Transverse colon (tissue), 4 donors: ENCODE data around the gene LRRC4C. TPM values are rescaled to one million over a fixed set of nuclear protein-coding genes. Genes with fewer than 3 reads are reported as not detected.

Source experiments
- DNase-seq: peaks from one replicate; pipeline ENCODE4 v3.0.0-alpha.2; 2019
- H3K27ac ChIP-seq, 4 donors: fragments of 200-600 bp; sonication (generic); 2 replicates each; pipeline ENCODE4 v1.5.1; 2016 to 2018; ENCODE audit warnings: inconsistent platforms in 4 of 4
- H3K27me3 ChIP-seq: fragments of 200-600 bp; sonication (generic); 2 replicates; pipeline ENCODE4 v1.5.1; 2017; ENCODE audit warnings: inconsistent platforms
- H3K36me3 ChIP-seq, 4 donors: fragments of 200-600 bp; sonication (generic); 2 replicates each; pipeline ENCODE4 v1.5.1; 2017 to 2019; ENCODE audit warnings: inconsistent platforms in 4 of 4
- H3K4me1 ChIP-seq, 4 donors: fragments of 200-600 bp; sonication (generic); 2 replicates each; pipeline ENCODE4 v1.5.1; 2017 to 2020; ENCODE audit warnings: inconsistent platforms in 4 of 4
- H3K4me3 ChIP-seq, 4 donors: fragments of 200-600 bp; sonication (generic); 1 replicate in 1 of 4; 2 replicates in 3 of 4; pipeline versions ENCODE4 v1.5.1 to v1.6.1; 2017 to 2019; ENCODE audit warnings: inconsistent platforms in 4 of 4
- H3K9me3 ChIP-seq, 2 donors: fragments of 200-600 bp; sonication (generic); 2 replicates each; pipeline ENCODE4 v1.5.1; 2017 to 2019; ENCODE audit warnings: inconsistent platforms in 2 of 2
- CTCF ChIP-seq, 5 experiments: fragments of 200-600 bp in 3 of 5; fragments of 450-650 bp in 2 of 5; sonication (generic) in 3 of 5; IDR thresholded peaks; 1 replicate in 2 of 5; 2 replicates in 3 of 5; pipeline ENCODE4 v1.5.1; 2016 to 2017; ENCODE audit warnings: antibody characterized with exemption in 5 of 5, inconsistent platforms in 3 of 5, mild to moderate bottlenecking in 2 of 5, moderate library complexity in 1 of 5
- EP300 ChIP-seq: sonication (generic); formaldehyde crosslinking; IDR thresholded peaks from one replicate; pipeline ENCODE4 v1.6.1; 2017; ENCODE audit warnings: antibody characterized with exemption, low read depth
- POLR2A ChIP-seq: fragments of 450-650 bp; IDR thresholded peaks from one replicate; pipeline ENCODE4 v1.6.1; 2016; ENCODE audit warnings: antibody characterized with exemption, mild to moderate bottlenecking, moderate library complexity
- POLR2AphosphoS5 ChIP-seq, 3 donors: sonication (generic); formaldehyde crosslinking; IDR thresholded peaks; one replicate each; pipeline ENCODE4 v1.6.1; 2016; ENCODE audit warnings: antibody characterized with exemption in 3 of 3
- WGBS, 2 donors: methylation state at CpG; one replicate each; pipeline ENCODE4 v1.1.5; 2018; ENCODE audit warnings: low coverage in 1 of 2; 5-methylcytosine and 5-hydroxymethylcytosine counted together
- in situ Hi-C, 4 donors: fragments of 200-750 bp; cut with MboI; loops; one replicate each; pipeline versions ENCODE4 v1.15.0 to v1.15.1; 2017; ENCODE audit warnings: low sequenced_read_pairs in 3 of 4, low pct_ligation_motif_present in 1 of 4, low pct_unique_long_range_greater_than_20kb in 1 of 4
- intact Hi-C: fragments of 100-400 bp; cut with DNase I; formaldehyde crosslinking; loops from one replicate; pipeline ENCODE4 v1.15.1; 2023; ENCODE audit warnings: low total_unique reads
- total RNA-seq, 4 donors: library from RNA; depleted of rRNA; stranded (reverse); fragments of >200 nt; gene quantifications; one replicate each; pipeline ENCODE4 v1.1.0, GENCODE V29; 2016

Gene LRRC4C
- total RNA-seq, 4 donors from 2014 or later: 0.55 to 1.9 (median 0.64) TPM; not detected in 1

DNA sequence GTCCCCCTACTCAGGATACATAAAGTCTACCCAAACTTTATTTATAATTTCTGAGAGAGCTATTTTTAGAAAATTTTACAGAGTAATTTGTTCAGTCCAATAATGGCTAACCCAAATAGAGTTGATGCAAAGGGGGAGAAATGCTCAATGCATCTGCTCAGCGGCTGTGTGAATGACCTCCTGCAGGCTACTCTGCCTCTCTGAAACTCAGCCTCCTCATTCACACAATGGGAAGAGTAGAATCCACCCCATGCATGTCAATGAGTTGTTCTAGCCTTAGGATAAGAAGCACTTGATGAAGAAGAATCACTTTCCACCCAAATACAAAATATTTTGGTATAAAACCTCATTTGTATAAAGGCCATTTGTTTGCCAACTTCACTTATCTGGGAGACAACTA is 1204.0 kb downstream of the LRRC4C start:
- Histone ChIP-seq H3K9me3 (no peaks in the 10 kb centered on the region), H3K27ac (no peak overlapping the region), H3K4me1 (no peaks in the 10 kb centered on the region), H3K27me3 (no peaks in the 10 kb centered on the region), H3K4me3 (no peak overlapping the region), H3K36me3 (no peaks in the 10 kb centered on the region)
- TF ChIP-seq CTCF (IDR thresholded peaks at IDR 0.05): no peak
- no peak for TF ChIP-seq POLR2A
- no peak for TF ChIP-seq EP300
- no peak for TF ChIP-seq POLR2AphosphoS5 (IDR thresholded peaks at IDR 0.05)
- in situ Hi-C loops (no loop called here), intact Hi-C loops (no loop called here)
- no peak for DNase-seq
- 55 to 60% methylated on average over 1 of the region's 1 CpG for WGBS, 2 donors

GRCh38 chr11:40253166-40253565 is 1206.3 kb downstream of the LRRC4C start:
- Histone ChIP-seq H3K27me3 (no peaks in the 10 kb centered on the region), H3K36me3 (no peaks in the 10 kb centered on the region), H3K4me3 (no peak overlapping the region), H3K9me3 (no peaks in the 10 kb centered on the region), H3K27ac (no peak overlapping the region), H3K4me1 (no peaks in the 10 kb centered on the region)
- WGBS, 2 donors: 29 to 30% methylated on average over 1 of the region's 1 CpG
- in situ Hi-C loops: no loop called here
- DNase-seq: no peak
- intact Hi-C loops: no loop called here
- TF ChIP-seq CTCF (IDR thresholded peaks at IDR 0.05) (no peak), POLR2AphosphoS5 (IDR thresholded peaks at IDR 0.05) (no peak), EP300 (no peak), POLR2A (no peak)

DNA sequence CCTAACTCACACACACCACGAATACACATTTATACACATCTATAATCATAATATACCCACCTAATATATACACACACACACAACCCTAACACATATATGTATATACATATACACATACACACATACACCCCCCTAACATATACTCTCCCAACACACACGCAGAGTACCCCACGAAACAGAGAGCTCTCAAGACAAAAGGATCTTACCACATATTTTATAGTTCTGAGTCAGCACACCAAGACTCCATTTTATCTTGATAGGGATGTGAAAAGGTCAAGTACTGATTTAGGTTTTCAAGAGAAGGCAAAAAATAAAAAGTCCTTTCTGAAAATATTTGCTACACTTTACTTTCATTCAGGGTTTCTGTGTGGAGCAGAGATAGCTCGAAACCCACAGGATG is 1207.2 kb downstream of the LRRC4C start:
- Histone ChIP-seq H3K9me3 (no peaks in the 10 kb centered on the region), H3K4me3 (no peak overlapping the region), H3K36me3 (no peaks in the 10 kb centered on the region), H3K27ac (no peak overlapping the region), H3K4me1 (no peaks in the 10 kb centered on the region), H3K27me3 (no peaks in the 10 kb centered on the region)
- WGBS, 2 donors: 48 to 70% methylated on average over 4 of the region's 4 CpGs
- DNase-seq: no peak
- TF ChIP-seq EP300 (no peak), POLR2AphosphoS5 (IDR thresholded peaks at IDR 0.05) (no peak), POLR2A (no peak), CTCF (IDR thresholded peaks at IDR 0.05) (no peak)
- in situ Hi-C loops (no loop called here), intact Hi-C loops (no loop called here)

DNA sequence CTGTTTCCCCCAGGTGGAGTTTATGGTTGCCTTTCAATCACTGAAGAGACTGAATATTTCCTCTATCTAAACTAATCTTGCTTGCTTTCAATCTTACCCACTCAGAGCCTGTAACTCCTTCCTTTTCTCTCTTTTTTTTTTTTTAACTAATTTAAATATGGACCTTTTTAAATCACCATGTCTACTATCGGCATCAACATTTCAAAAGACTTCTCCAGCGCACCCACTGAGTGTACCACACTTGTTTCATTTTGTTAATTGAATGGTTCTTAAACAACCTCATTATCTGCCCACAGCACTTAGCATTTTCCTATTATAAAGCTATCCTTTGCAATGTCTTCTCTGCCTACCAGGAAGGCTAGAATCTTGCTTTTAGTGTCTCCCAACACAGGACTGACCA is 1212.5 kb downstream of the LRRC4C start:
- WGBS, 2 donors: 65 to 70% methylated on average over 2 of the region's 2 CpGs
- Histone ChIP-seq H3K4me1 (no peaks in the 10 kb centered on the region), H3K4me3 (no peak overlapping the region), H3K27ac (no peak overlapping the region), H3K36me3 (no peaks in the 10 kb centered on the region), H3K27me3 (no peaks in the 10 kb centered on the region), H3K9me3 (no peaks in the 10 kb centered on the region)
- no peak for DNase-seq
- TF ChIP-seq POLR2A (no peak), EP300 (no peak), CTCF (IDR thresholded peaks at IDR 0.05) (no peak), POLR2AphosphoS5 (IDR thresholded peaks at IDR 0.05) (no peak)
- intact Hi-C loops (no loop called here), in situ Hi-C loops (no loop called here)
